Measurements from ENCODE around the gene OR52E4.

OR52E4 gene

GRCh38 chr11:5880329-5880728 lies at the start of gene OR52E4:
Gene OR52E4 (plus strand): TSS chr11:5880629. CDS start chr11:5884293, 3,664 bp downstream.
- DNase-seq (ENCODE audit: low read depth): no peak
- no peak for TF ChIP-seq CTCF (IDR thresholded peaks at IDR 0.05; ENCODE audit: insufficient read depth, low read depth, low read length, missing control alignments)

GRCh38 chr11:5831196-5831829 lies 49.1 kb upstream of the OR52E4 start:
- no peak overlapping the region for H3K4me3 ChIP-seq (ENCODE audit: low read depth, low read length)
- TF ChIP-seq CTCF (IDR thresholded peaks at IDR 0.05; ENCODE audit: insufficient read depth, low read depth, low read length, missing control alignments): no peak
- no peak for DNase-seq (ENCODE audit: low read depth)

More at GRCh38 chr11:5880329-5880728, at the start of gene OR52E4:
- H3K4me3 ChIP-seq (ENCODE audit: low read depth, low read length): no peak within 1 kb of the TSS

GRCh38 chr11:5833446-5833845 lies 47.0 kb upstream of the OR52E4 start:
- TF ChIP-seq CTCF (IDR thresholded peaks at IDR 0.05; ENCODE audit: insufficient read depth, low read depth, low read length, missing control alignments): no peak
- no peak overlapping the region for H3K4me3 ChIP-seq (ENCODE audit: low read depth, low read length)
- DNase-seq (ENCODE audit: low read depth): no peak

- no peak overlapping the region for H3K4me3 ChIP-seq (ENCODE audit: low read depth, low read length)
- no peak for DNase-seq (ENCODE audit: low read depth)
- TF ChIP-seq CTCF (IDR thresholded peaks at IDR 0.05; ENCODE audit: insufficient read depth, low read depth, low read length, missing control alignments): no peak
Measured at GRCh38 chr11:5837695-5838094, 42.7 kb upstream of the OR52E4 start.

- TF ChIP-seq CTCF (IDR thresholded peaks at IDR 0.05; ENCODE audit: insufficient read depth, low read depth, low read length, missing control alignments): no peak
- no peak within 1 kb of the TSS for H3K4me3 ChIP-seq (ENCODE audit: low read depth, low read length)
- DNase-seq (ENCODE audit: low read depth): no peak
Measured at GRCh38 chr11:5841797-5842196, 38.6 kb upstream of the OR52E4 start, which contains the start of gene OR52E6. Gene OR52E6 (minus strand): TSS chr11:5841897. CDS start chr11:5841897, 0 bp downstream.

GRCh38 chr11:5846701-5847100 lies 33.7 kb upstream of the OR52E4 start:
- H3K4me3 ChIP-seq (ENCODE audit: low read depth, low read length): no peak overlapping the region
- no peak for TF ChIP-seq CTCF (IDR thresholded peaks at IDR 0.05; ENCODE audit: insufficient read depth, low read depth, low read length, missing control alignments)
- DNase-seq (ENCODE audit: low read depth): no peak

GRCh38 chr11:5847711-5848110 lies 32.7 kb upstream of the OR52E4 start:
- no peak for DNase-seq (ENCODE audit: low read depth)
- no peak overlapping the region for H3K4me3 ChIP-seq (ENCODE audit: low read depth, low read length)
- no peak for TF ChIP-seq CTCF (IDR thresholded peaks at IDR 0.05; ENCODE audit: insufficient read depth, low read depth, low read length, missing control alignments)
